ENCODE results near the gene PLCG2. TPM values are rescaled to one million over a fixed set of nuclear protein-coding genes. Genes with fewer than 3 reads are reported as not detected.
"Not testable (repeated sequence)": the region's sequence is repeated elsewhere in the genome, so short reads cannot be mapped to it uniquely, and the experiment has no call there.

PLCG2 gene
- total and polyA plus RNA-seq, 2 experiments from 2014 or later = 2.5 to 5.0 TPM

- H4K20me1 ChIP-seq (ENCODE audit: insufficient read depth, poor library complexity, severe bottlenecking) = no peaks in the 10 kb centered on the region
- H2AFZ ChIP-seq = no peak overlapping the region
- no peaks in the 10 kb centered on the region for H3K4me1 ChIP-seq (ENCODE audit: insufficient read depth)
- H3K27me3 ChIP-seq = no peaks in the 10 kb centered on the region
- H3K4me2 ChIP-seq = no peak overlapping the region
- no peaks in the 10 kb centered on the region for H3K9me3 ChIP-seq (ENCODE audit: low read depth)
- WGBS (ENCODE audit: low lambda C conversion rate, missing lambda C conversion rate) = 90% methylated on average over 10 of the region's 10 CpGs
- no peak for DNase-seq (ENCODE audit: low spot score)
- no peaks in the 10 kb centered on the region for H3K79me2 ChIP-seq
- H3K36me3 ChIP-seq (replicated peaks; ENCODE audit: insufficient read depth, low read depth) = no peaks in the 10 kb centered on the region
- H3K4me3 ChIP-seq = no peak overlapping the region
- no peak for TF ChIP-seq CTCF (IDR thresholded peaks at IDR 0.05; ENCODE audit: poor library complexity)
- TF ChIP-seq EZH2phosphoT487 (IDR thresholded peaks at IDR 0.05; ENCODE audit: low read depth, severe bottlenecking, unreplicated experiment) = no peak
- no peak for TF ChIP-seq EZH2 (IDR thresholded peaks at IDR 0.05; ENCODE audit: borderline replicate concordance)
- H3K27ac ChIP-seq = no peak overlapping the region
- H3K9me2 ChIP-seq (replicated peaks; ENCODE audit: insufficient read depth) = no peaks in the 10 kb centered on the region
Observed at GRCh38 chr16:81876273-81876900, 97.3 kb downstream of the PLCG2 start.

GRCh38 chr16:81877490-81877889, 98.4 kb downstream of the PLCG2 start:
- not testable (repeated sequence) for H3K27me3 ChIP-seq; H3K4me1 ChIP-seq (ENCODE audit: insufficient read depth); H3K4me3 ChIP-seq; H3K36me3 ChIP-seq (replicated peaks; ENCODE audit: insufficient read depth, low read depth); H3K79me2 ChIP-seq; H3K4me2 ChIP-seq; H4K20me1 ChIP-seq (ENCODE audit: insufficient read depth, poor library complexity, severe bottlenecking); H3K9me2 ChIP-seq (replicated peaks; ENCODE audit: insufficient read depth); H3K9me3 ChIP-seq (ENCODE audit: low read depth); DNase-seq (ENCODE audit: low spot score); H2AFZ ChIP-seq; H3K27ac ChIP-seq
- WGBS (ENCODE audit: low lambda C conversion rate, missing lambda C conversion rate) = 91% methylated on average over 12 of the region's 12 CpGs

GRCh38 chr16:81878529-81878928, 99.4 kb downstream of the PLCG2 start:
- no peaks in the 10 kb centered on the region for H4K20me1 ChIP-seq (ENCODE audit: insufficient read depth, poor library complexity, severe bottlenecking)
- no peaks in the 10 kb centered on the region for H3K9me2 ChIP-seq (replicated peaks; ENCODE audit: insufficient read depth)
- H2AFZ ChIP-seq = no peak overlapping the region
- no peaks in the 10 kb centered on the region for H3K9me3 ChIP-seq (ENCODE audit: low read depth)
- H3K27ac ChIP-seq = no peak overlapping the region
- WGBS (ENCODE audit: low lambda C conversion rate, missing lambda C conversion rate) = 90% methylated on average over 10 of the region's 10 CpGs
- H3K4me2 ChIP-seq = no peak overlapping the region
- H3K4me3 ChIP-seq = no peak overlapping the region
- H3K36me3 ChIP-seq (replicated peaks; ENCODE audit: insufficient read depth, low read depth) = no peaks in the 10 kb centered on the region
- no peaks in the 10 kb centered on the region for H3K79me2 ChIP-seq
- H3K27me3 ChIP-seq = no peaks in the 10 kb centered on the region
- no peak for DNase-seq (ENCODE audit: low spot score)
- no peaks in the 10 kb centered on the region for H3K4me1 ChIP-seq (ENCODE audit: insufficient read depth)
- TF ChIP-seq CTCF (IDR thresholded peaks at IDR 0.05; ENCODE audit: poor library complexity) = no peak
- no peak for TF ChIP-seq EZH2phosphoT487 (IDR thresholded peaks at IDR 0.05; ENCODE audit: low read depth, severe bottlenecking, unreplicated experiment)
- no peak for TF ChIP-seq EZH2 (IDR thresholded peaks at IDR 0.05; ENCODE audit: borderline replicate concordance)

- H2AFZ ChIP-seq = no peak overlapping the region
- TF ChIP-seq EZH2 (IDR thresholded peaks at IDR 0.05; ENCODE audit: borderline replicate concordance) (no peak), EZH2phosphoT487 (IDR thresholded peaks at IDR 0.05; ENCODE audit: low read depth, severe bottlenecking, unreplicated experiment) (no peak), CTCF (IDR thresholded peaks at IDR 0.05; ENCODE audit: poor library complexity) (no peak)
- no peaks in the 10 kb centered on the region for H3K4me1 ChIP-seq (ENCODE audit: insufficient read depth)
- H4K20me1 ChIP-seq (ENCODE audit: insufficient read depth, poor library complexity, severe bottlenecking) = no peaks in the 10 kb centered on the region
- H3K4me3 ChIP-seq = no peak overlapping the region
- no peaks in the 10 kb centered on the region for H3K36me3 ChIP-seq (replicated peaks; ENCODE audit: insufficient read depth, low read depth)
- WGBS (ENCODE audit: low lambda C conversion rate, missing lambda C conversion rate) = 73% methylated on average over 7 of the region's 7 CpGs
- no peak overlapping the region for H3K27ac ChIP-seq
- no peaks in the 10 kb centered on the region for H3K79me2 ChIP-seq
- no peaks in the 10 kb centered on the region for H3K9me2 ChIP-seq (replicated peaks; ENCODE audit: insufficient read depth)
- no peaks in the 10 kb centered on the region for H3K27me3 ChIP-seq
- H3K9me3 ChIP-seq (ENCODE audit: low read depth) = no peaks in the 10 kb centered on the region
- no peak for DNase-seq (ENCODE audit: low spot score)
- H3K4me2 ChIP-seq = no peak overlapping the region
Observed at GRCh38 chr16:81879625-81880024, 100.5 kb downstream of the PLCG2 start.
